HepG2 (cell line): ENCODE measurements around the gene SYCP2. TPM values are rescaled to one million over a fixed set of nuclear protein-coding genes. Genes with fewer than 3 reads are reported as not detected.

Experiments used
- ATAC-seq: fragments of 200-7000 bp; cut with Tn5 transposase; 3 replicates; pipeline ENCODE4 v1.9.1; 2020; ENCODE audit warnings: mild to moderate bottlenecking, moderate library complexity
- BruUV-seq: library from RNA; stranded (reverse); fragments of 400-500 nt; replicated peaks from 2 replicates; lab custom pipeline; 2021; lab: Mats Ljungman, UMichigan
- CTCF ChIA-PET: fragments of 300-600 bp; formaldehyde crosslinking; extraction: SDS; loops from one replicate; lab custom pipeline; 2021; ENCODE audit warnings: low total read pairs, inconsistent platforms, low intra/inter-chr PET ratio; lab: Yijun Ruan, JAX
- POLR2A ChIA-PET: fragments of 350-600 bp; sonication (Branson Sonifier 250); formaldehyde crosslinking; loops from one replicate; lab custom pipeline; 2020; ENCODE audit warnings: antibody characterized with exemption, inconsistent platforms; lab: Yijun Ruan, JAX
- DNase-seq: peaks from one replicate; pipeline ENCODE4 v3.0.0-alpha.2; 2015; ENCODE audit warnings: low spot score
- FAIRE-seq: peaks from 3 replicates; lab custom pipeline; 2011; peaks lifted over from hg19 to GRCh38; lab: Jason Lieb, UNC
- H2AFZ ChIP-seq: one replicate; pipeline ENCODE4 v1.6.1; 2011; ENCODE audit warnings: low read length, inconsistent platforms
- H3K27ac ChIP-seq: fragments of 300-600 bp; 3 replicates; pipeline ENCODE4 v1.8.0; 2011; ENCODE audit warnings: mixed run types, mild to moderate bottlenecking, mixed read lengths, low read length, inconsistent platforms; ENCODE audit not compliant: insufficient read depth; ENCODE audit errors: extremely low read length
- H3K27me3 ChIP-seq, 2 experiments: fragments of 200-600 bp in 1 of 2; 2 replicates in 1 of 2; 3 replicates in 1 of 2; pipeline versions ENCODE4 v1.6.0 to v1.8.0; 2011; ENCODE audit warnings: low read length in 2 of 2, mild to moderate bottlenecking in 2 of 2, moderate library complexity in 2 of 2, inconsistent platforms in 1 of 2; ENCODE audit not compliant: insufficient read depth in 2 of 2, control insufficient read depth in 1 of 2
- H3K36me3 ChIP-seq, 2 experiments: fragments of 200-600 bp in 1 of 2; replicated peaks in 1 of 2; 2 replicates in 1 of 2; 3 replicates in 1 of 2; pipeline versions ENCODE4 v1.5.1 to v1.8.0; 2011; ENCODE audit warnings: low read length in 2 of 2, inconsistent platforms in 1 of 2; ENCODE audit not compliant: insufficient read depth in 2 of 2, control insufficient read depth in 1 of 2
- H3K4me1 ChIP-seq: 2 replicates; pipeline ENCODE4 v1.5.1; 2012; ENCODE audit warnings: low read length, inconsistent platforms; ENCODE audit not compliant: insufficient read depth
- H3K4me2 ChIP-seq: 2 replicates; pipeline ENCODE4 v1.6.0; 2011; ENCODE audit warnings: low read depth, low read length, inconsistent platforms
- H3K4me3 ChIP-seq, 3 experiments: fragments of 200-600 bp in 1 of 3; sonication (generic), shearing (Covaris generic) in 1 of 3; replicated peaks in 1 of 3; 2 replicates each; pipeline ENCODE4 v1.5.1; 2011 to 2016; ENCODE audit warnings: low read length in 3 of 3, inconsistent platforms in 2 of 3, low read depth in 2 of 3, mild to moderate bottlenecking in 2 of 3, control low read depth in 1 of 3, mixed read lengths in 1 of 3; ENCODE audit not compliant: insufficient read depth in 1 of 3
- H3K79me2 ChIP-seq: one replicate; pipeline ENCODE4 v1.6.1; 2011; ENCODE audit warnings: low read length, inconsistent platforms; ENCODE audit not compliant: insufficient read depth
- H3K9ac ChIP-seq: 2 replicates; pipeline ENCODE4 v1.6.0; 2011; ENCODE audit warnings: mild to moderate bottlenecking, low read depth, low read length, inconsistent platforms; ENCODE audit not compliant: insufficient read depth
- H3K9me3 ChIP-seq: 2 replicates; pipeline ENCODE4 v1.5.1; 2012; ENCODE audit warnings: mild to moderate bottlenecking, low read length
- H4K20me1 ChIP-seq: 2 replicates; pipeline ENCODE4 v1.6.0; 2011; ENCODE audit warnings: inconsistent platforms, mild to moderate bottlenecking, low read length, moderate library complexity; ENCODE audit not compliant: insufficient read depth
- CEBPZ ChIP-seq: IDR thresholded peaks from 2 replicates; pipeline ENCODE4 v1.6.1; 2012; ENCODE audit warnings: low read length, improper control_type of control experiment
- CHCHD3 ChIP-seq: sonication (generic); formaldehyde crosslinking; IDR thresholded peaks from 2 replicates; pipeline ENCODE4 v1.8.0; 2022; ENCODE audit warnings: mild to moderate bottlenecking, missing genetic modification reagents, moderate library complexity
- REST ChIP-seq, 2 experiments: IDR thresholded peaks; 2 replicates each; pipeline ENCODE4 v1.6.1; 2011 to 2012; ENCODE audit warnings: low read length in 2 of 2, borderline replicate concordance in 1 of 2, low read depth in 1 of 2, mild to moderate bottlenecking in 1 of 2, moderate library complexity in 1 of 2
- SYNCRIP ChIP-seq: fragments of 200-400 bp; formaldehyde crosslinking; IDR thresholded peaks from 2 replicates; pipeline ENCODE4 v1.6.1; 2018; ENCODE audit warnings: mild to moderate bottlenecking, low read depth, low read length; ENCODE audit not compliant: insufficient read depth
- ZBTB44 ChIP-seq: sonication (generic); formaldehyde crosslinking; IDR thresholded peaks from 2 replicates; pipeline ENCODE4 v1.4.0; 2020; ENCODE audit warnings: missing genetic modification reagents
- ZMYM4 ChIP-seq: sonication (generic); formaldehyde crosslinking; IDR thresholded peaks from 2 replicates; pipeline ENCODE4 v1.8.1; 2023; ENCODE audit warnings: mild to moderate bottlenecking, missing genetic modification reagents
- ZNF121 ChIP-seq: sonication (generic); formaldehyde crosslinking; IDR thresholded peaks from 2 replicates; pipeline ENCODE4 v1.5.0; 2020; ENCODE audit warnings: mild to moderate bottlenecking, missing genetic modification reagents
- ZNF552 ChIP-seq: sonication (generic); formaldehyde crosslinking; IDR thresholded peaks from 2 replicates; pipeline ENCODE4 v1.9.0; 2022; ENCODE audit warnings: missing genetic modification reagents, mild to moderate bottlenecking, borderline replicate concordance
- ZNF572 ChIP-seq: sonication (generic); formaldehyde crosslinking; IDR thresholded peaks from 2 replicates; pipeline ENCODE4 v1.5.1; 2020; ENCODE audit warnings: mild to moderate bottlenecking, missing genetic modification reagents
- ZNF770 ChIP-seq: sonication (generic); formaldehyde crosslinking; IDR thresholded peaks from 2 replicates; pipeline ENCODE4 v1.5.0; 2020; ENCODE audit warnings: mild to moderate bottlenecking, missing genetic modification reagents
- ZNF83 ChIP-seq: sonication (generic); formaldehyde crosslinking; IDR thresholded peaks from 2 replicates; pipeline ENCODE4 v1.4.0; 2020; ENCODE audit warnings: missing genetic modification reagents, mild to moderate bottlenecking, borderline replicate concordance
- ZNF841 ChIP-seq: sonication (generic); formaldehyde crosslinking; IDR thresholded peaks from 2 replicates; pipeline ENCODE4 v1.8.1; 2023; ENCODE audit warnings: missing genetic modification reagents, borderline replicate concordance
- WGBS: methylation state at CpG from one replicate; pipeline ENCODE4 v1.1.6; 2017; ENCODE audit warnings: low lambda C conversion rate; 5-methylcytosine and 5-hydroxymethylcytosine counted together
- in situ Hi-C: cut with HindIII; loops from 2 replicates; pipeline ENCODE4 v1.10.0; 2017; ENCODE audit warnings: low pct_unique_long_range_greater_than_20kb; ENCODE audit not compliant: extremely low pct_ligation_motif_present
- intact Hi-C: fragments of 100-400 bp; cut with micrococcal nuclease; formaldehyde crosslinking; loops from one replicate; pipeline ENCODE4 v1.10.0; 2022; ENCODE audit not compliant: unreplicated experiment
- polyA plus RNA-seq, 8 experiments: library from polyadenylated mRNA; depleted of rRNA in 3 of 8; stranded (reverse) in 7 of 8; unstranded in 1 of 8; fragments of >200 nt; fragmentation: Illumina TruSeq in 4 of 8; extraction: Trizol in 4 of 8; gene quantifications; 2 replicates each; pipeline versions ENCODE4 v1.2.1 to v1.2.3, GENCODE V29; 2011 to 2016; ENCODE audit warnings: low read depth in 4 of 8, missing spikeins in 1 of 8, mixed read lengths in 1 of 8; ENCODE audit not compliant: insufficient read depth in 1 of 8
- total RNA-seq, 5 experiments: library from RNA; depleted of rRNA; stranded (reverse); fragments of >200 nt; fragmentation: Illumina TruSeq; extraction: Trizol; gene quantifications; 2 replicates each; pipeline ENCODE4 v1.2.3, GENCODE V29; 2016; ENCODE audit warnings: low read depth in 1 of 5

SYCP2 gene
- total and polyA plus RNA-seq, 2 of the 13 experiments (the other 11 are each of a cell fraction or from before 2014, with no cell fraction given): 0.07 to 0.24 TPM

- TF ChIP-seq SYNCRIP (no peak), ZNF770 (CRISPR knock-in tag) (no peak), ZNF121 (CRISPR knock-in tag) (no peak), CEBPZ (no peak), CHCHD3 (CRISPR knock-in tag) (no peak), ZMYM4 (no peak), REST (IDR thresholded peaks at IDR 0.05; ENCODE audit: borderline replicate concordance in 1 of 2, low read depth in 1 of 2, low read length in 2 of 2) (no peak), ZNF83 (no peak), ZNF841 (no peak), ZNF552 (CRISPR knock-in tag) (no peak), ZBTB44 (CRISPR knock-in tag) (no peak), ZNF572 (CRISPR knock-in tag) (no peak)
- Histone ChIP-seq H3K27me3 (peaks cover 4 to 43% of the 10 kb centered on the region in 2 experiments; a peak in 4 of 5 replicates), H2AFZ (no peak overlapping the region), H3K36me3 (no peaks in the 10 kb centered on the region), H3K4me2 (no peak overlapping the region), H3K9me3 (no peaks in the 10 kb centered on the region), H3K4me3 (no peak overlapping the region), H3K9ac (no peak overlapping the region), H3K79me2 (no peaks in the 10 kb centered on the region), H3K27ac (no peak overlapping the region), H4K20me1 (no peaks in the 10 kb centered on the region; the same call in 1 of the 2 replicates), H3K4me1 (no peaks in the 10 kb centered on the region)
- BruUV-seq: no TSS peak
- DNase-seq: no peak
- FAIRE-seq: no peak
- CTCF ChIA-PET: no interaction called here
- intact Hi-C loops (no loop called here), in situ Hi-C loops (no loop called here)
- POLR2A ChIA-PET: no interaction called here
- no peak for ATAC-seq
- WGBS: 14% methylated on average over 21 of the region's 21 CpGs
Measured at GRCh38 chr20:59822291-59823029, 111.0 kb downstream of the SYCP2 start.
